Fibroblast of mammary gland (primary cell): Measurements from ENCODE around the gene FHAD1.

Experiments
- DNase-seq: peaks from one replicate; pipeline ENCODE4 v3.0.0-alpha.2; 2010; ENCODE audit warnings: low read depth
- H3K4me3 ChIP-seq: 2 replicates; pipeline ENCODE4 v1.5.1; 2011; ENCODE audit warnings: low read depth, mild to moderate bottlenecking, low read length, moderate library complexity; ENCODE audit not compliant: control insufficient read depth
- TF ChIP-seq, protein P1 (sequence below): conservative IDR thresholded peaks from 2 replicates; pipeline ENCODE4 v1.5.1; 2011; ENCODE audit warnings: low read depth, low read length, inconsistent platforms; ENCODE audit not compliant: control insufficient read depth, insufficient read depth

Gene FHAD1

DNA sequence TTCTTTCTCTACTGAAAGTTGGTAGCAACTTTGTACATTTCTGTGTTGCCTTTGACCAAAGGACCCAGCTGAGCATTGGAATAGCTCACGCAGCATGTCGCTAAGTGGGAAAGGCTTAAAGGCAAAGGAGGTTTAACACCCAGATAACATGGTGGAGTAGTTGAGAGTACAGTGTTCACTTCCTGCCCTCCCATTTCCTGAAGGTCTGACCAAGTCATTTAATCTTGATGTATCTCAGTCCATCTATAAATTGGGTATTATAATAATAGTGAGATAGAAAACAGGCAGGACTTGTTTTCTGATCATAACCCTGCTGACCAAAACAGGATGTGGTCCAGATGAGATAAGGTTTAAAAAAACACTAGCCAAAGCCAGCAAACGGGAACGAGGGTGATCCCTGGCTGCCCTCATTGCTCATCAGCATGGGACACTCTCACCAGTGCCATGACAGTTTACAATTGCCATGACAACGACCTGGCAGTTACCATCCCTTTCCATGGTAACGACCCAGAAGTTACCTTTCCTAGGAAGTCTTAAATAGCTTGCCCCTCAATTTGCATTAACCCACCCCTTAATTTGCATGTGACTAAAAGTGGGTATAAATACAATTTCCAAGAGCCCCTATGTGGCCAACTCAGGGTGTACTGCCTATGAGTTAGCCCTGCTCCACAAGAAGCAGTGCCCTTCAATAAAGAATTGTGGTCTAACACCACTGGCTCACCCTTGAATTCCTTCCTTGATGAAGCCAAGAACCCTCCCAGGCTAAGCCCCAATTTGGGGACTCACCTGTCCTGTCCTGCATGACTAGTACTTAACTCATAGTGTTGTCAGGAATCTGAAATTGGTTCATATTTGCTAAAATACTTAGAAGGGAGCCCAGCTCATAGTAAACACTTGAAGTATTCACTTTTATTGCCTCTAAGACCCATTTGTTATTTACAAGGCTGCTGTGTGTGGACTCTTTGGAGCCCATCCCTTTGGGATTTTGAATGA is 28.4 kb upstream of the FHAD1 start:
- DNase-seq: peak; percentile 38
- no peak overlapping the region for H3K4me3 ChIP-seq
- TF ChIP-seq, protein P1, sequence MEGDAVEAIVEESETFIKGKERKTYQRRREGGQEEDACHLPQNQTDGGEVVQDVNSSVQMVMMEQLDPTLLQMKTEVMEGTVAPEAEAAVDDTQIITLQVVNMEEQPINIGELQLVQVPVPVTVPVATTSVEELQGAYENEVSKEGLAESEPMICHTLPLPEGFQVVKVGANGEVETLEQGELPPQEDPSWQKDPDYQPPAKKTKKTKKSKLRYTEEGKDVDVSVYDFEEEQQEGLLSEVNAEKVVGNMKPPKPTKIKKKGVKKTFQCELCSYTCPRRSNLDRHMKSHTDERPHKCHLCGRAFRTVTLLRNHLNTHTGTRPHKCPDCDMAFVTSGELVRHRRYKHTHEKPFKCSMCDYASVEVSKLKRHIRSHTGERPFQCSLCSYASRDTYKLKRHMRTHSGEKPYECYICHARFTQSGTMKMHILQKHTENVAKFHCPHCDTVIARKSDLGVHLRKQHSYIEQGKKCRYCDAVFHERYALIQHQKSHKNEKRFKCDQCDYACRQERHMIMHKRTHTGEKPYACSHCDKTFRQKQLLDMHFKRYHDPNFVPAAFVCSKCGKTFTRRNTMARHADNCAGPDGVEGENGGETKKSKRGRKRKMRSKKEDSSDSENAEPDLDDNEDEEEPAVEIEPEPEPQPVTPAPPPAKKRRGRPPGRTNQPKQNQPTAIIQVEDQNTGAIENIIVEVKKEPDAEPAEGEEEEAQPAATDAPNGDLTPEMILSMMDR: no peak

- H3K4me3 ChIP-seq: no peak overlapping the region
- TF ChIP-seq, protein P1: no peak
- no peak for DNase-seq
Measured at GRCh38 chr1:15219280-15220023, 27.6 kb upstream of the FHAD1 start.

- DNase-seq: no peak
- TF ChIP-seq, protein P1: no peak
- no peak overlapping the region for H3K4me3 ChIP-seq
Measured at GRCh38 chr1:15220024-15220392, 27.0 kb upstream of the FHAD1 start.

DNA sequence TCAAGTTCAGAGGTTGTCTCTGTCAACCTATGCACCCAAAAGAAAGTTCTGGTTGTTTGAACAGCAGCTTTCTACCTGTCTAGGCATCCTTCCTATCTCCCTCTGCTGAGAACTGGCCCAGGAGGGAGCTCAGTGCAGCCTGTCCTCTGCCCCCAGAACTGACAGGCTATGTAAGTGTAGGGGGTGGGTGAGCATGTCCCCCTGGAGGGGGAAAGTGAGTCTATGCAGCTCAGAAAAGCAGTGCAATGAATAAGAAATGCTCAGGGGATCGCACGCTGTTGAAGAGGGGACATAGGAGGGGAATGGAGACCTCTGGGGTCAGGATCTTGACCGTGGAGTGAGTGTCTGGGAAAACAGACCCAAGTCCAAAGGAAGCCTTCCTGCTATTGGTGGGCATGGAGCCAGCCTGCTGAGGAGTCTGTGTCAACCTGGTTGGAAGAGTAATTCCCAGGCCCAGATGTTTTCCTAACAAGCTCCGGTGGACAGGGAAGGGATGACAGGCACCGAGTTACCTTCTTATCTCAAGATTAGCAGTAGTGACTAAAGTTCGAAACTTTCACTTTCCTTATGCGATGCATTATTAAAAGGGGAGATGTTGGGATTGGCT is 26.1 kb upstream of the FHAD1 start:
- no peak for DNase-seq
- H3K4me3 ChIP-seq: no peak overlapping the region
- TF ChIP-seq, protein P1: no peak

- DNase-seq: no peak
- TF ChIP-seq, protein P1: no peak
- H3K4me3 ChIP-seq: no peak overlapping the region
Measured at GRCh38 chr1:15222653-15223303, 24.2 kb upstream of the FHAD1 start.

DNA sequence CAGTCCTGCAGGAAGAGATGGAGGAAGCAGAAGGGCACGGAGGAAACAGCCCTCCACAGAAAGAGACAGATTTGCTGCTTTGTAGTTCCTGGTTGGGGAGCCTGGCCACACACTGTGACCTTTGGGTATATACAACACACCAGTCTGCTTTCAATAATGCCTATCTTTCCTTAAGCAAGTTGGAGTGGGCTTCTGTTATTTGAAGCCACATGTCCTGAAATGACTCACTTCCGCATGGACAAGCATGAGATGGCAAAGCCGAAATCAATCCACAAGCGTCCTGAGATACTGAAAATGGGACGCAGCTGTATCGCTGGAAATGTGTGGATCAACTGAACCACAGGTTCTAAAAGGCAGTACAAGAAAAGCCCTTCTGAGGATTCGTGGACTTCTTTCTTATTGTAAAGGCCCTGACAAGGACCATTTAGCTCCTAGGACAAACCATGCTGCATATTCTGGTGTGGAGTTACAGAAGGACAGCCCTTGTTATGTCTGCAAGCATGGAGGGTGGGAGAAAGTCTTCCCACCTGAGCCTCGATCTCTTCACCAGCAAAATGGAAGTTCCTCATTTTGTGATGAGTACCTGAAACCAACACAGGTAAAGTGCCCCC is 22.7 kb upstream of the FHAD1 start:
- H3K4me3 ChIP-seq: no peak overlapping the region
- TF ChIP-seq, protein P1: no peak
- DNase-seq: no peak
